ENCODE measurements around the gene KIF5B.

GRCh38 chr10:32104622-32105509 lies 48.6 kb upstream of the KIF5B start:
- TF ChIP-seq POLR2A (IDR thresholded peaks at IDR 0.05; ENCODE audit: low read length) (no peak), GATA1 (IDR thresholded peaks at IDR 0.05; ENCODE audit: low read depth, low read length) (no peak)

Measured in erythroblast (primary cell).